Coronary artery (tissue), 2 donors: ENCODE measurements around the gene OR8H3.
"Not testable (repeated sequence)": the region's sequence is repeated elsewhere in the genome, so short reads cannot be mapped to it uniquely, and the experiment has no call there.

ENCODE experiments used
- DNase-seq: peaks from one replicate; pipeline ENCODE4 v3.0.0-alpha.2; 2017; ENCODE audit warnings: low spot score
- H3K27ac ChIP-seq, 2 donors: fragments of 200-600 bp; sonication (generic); one replicate each; pipeline ENCODE4 v1.5.1; 2016 to 2019
- H3K4me3 ChIP-seq: fragments of 200-600 bp; sonication (generic); 2 replicates; pipeline ENCODE4 v1.5.1; 2016; ENCODE audit warnings: mild to moderate bottlenecking, moderate library complexity
- TF ChIP-seq, protein P1 (sequence below): fragments of 200-600 bp; sonication (generic); IDR thresholded peaks from one replicate; pipeline ENCODE4 v1.5.1; 2019; ENCODE audit warnings: antibody characterized with exemption

OR8H3 gene, protein sequence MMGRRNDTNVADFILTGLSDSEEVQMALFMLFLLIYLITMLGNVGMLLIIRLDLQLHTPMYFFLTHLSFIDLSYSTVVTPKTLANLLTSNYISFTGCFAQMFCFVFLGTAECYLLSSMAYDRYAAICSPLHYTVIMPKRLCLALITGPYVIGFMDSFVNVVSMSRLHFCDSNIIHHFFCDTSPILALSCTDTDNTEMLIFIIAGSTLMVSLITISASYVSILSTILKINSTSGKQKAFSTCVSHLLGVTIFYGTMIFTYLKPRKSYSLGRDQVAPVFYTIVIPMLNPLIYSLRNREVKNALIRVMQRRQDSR

GRCh38 chr11:56122073-56122472, at the start of gene OR8H3:
Gene OR8H3 (plus strand): TSS chr11:56122373. CDS start chr11:56122373, 0 bp downstream.
- no peak within 1 kb of the TSS for H3K27ac ChIP-seq
- H3K4me3 ChIP-seq, result no peak within 1 kb of the TSS
- no peak for DNase-seq
- TF ChIP-seq, protein P1, sequence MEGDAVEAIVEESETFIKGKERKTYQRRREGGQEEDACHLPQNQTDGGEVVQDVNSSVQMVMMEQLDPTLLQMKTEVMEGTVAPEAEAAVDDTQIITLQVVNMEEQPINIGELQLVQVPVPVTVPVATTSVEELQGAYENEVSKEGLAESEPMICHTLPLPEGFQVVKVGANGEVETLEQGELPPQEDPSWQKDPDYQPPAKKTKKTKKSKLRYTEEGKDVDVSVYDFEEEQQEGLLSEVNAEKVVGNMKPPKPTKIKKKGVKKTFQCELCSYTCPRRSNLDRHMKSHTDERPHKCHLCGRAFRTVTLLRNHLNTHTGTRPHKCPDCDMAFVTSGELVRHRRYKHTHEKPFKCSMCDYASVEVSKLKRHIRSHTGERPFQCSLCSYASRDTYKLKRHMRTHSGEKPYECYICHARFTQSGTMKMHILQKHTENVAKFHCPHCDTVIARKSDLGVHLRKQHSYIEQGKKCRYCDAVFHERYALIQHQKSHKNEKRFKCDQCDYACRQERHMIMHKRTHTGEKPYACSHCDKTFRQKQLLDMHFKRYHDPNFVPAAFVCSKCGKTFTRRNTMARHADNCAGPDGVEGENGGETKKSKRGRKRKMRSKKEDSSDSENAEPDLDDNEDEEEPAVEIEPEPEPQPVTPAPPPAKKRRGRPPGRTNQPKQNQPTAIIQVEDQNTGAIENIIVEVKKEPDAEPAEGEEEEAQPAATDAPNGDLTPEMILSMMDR, result no peak

DNA sequence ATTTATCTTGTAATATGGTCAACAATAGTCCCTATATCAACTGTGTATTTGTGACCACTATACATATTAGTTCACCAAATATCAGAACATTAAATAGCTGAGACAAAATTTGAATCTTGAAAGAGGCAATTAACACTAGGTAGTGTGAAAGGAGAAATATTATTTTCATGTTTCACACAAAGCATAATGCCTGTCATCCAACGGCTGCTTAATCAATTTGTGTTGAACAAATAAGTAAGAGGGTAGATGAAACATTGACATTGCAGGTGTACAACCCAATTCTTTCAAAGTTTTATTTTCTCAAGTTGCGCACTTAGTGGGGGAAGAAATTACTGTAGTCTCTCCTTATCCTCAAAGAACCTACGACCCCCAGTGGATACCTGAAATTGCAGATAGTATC, 32.5 kb upstream of the OR8H3 start:
- DNase-seq, result no peak
- Histone ChIP-seq H3K27ac (no peak overlapping the region), H3K4me3 (no peak overlapping the region)
- TF ChIP-seq, protein P1, result no peak

- no peak within 1 kb of the TSS for H3K4me3 ChIP-seq
- H3K27ac ChIP-seq, result no peak within 1 kb of the TSS
- TF ChIP-seq, protein P1, result no peak
- no peak for DNase-seq
Observed at GRCh38 chr11:56093008-56093407, 29.2 kb upstream of the OR8H3 start, which contains the start of gene OR8I2. Gene OR8I2 (plus strand): TSS chr11:56093308. CDS start chr11:56093308, 0 bp downstream.

- H3K4me3 ChIP-seq, result no peak within 1 kb of the TSS
- TF ChIP-seq, protein P1, result no peak
- no peak for DNase-seq
- no peak within 1 kb of the TSS for H3K27ac ChIP-seq
Observed at GRCh38 chr11:56103210-56103737, 18.9 kb upstream of the OR8H3 start, which contains the start of gene OR8H2. Gene OR8H2 (plus strand): TSS chr11:56103687. CDS start chr11:56105043, 1,356 bp downstream.

DNA sequence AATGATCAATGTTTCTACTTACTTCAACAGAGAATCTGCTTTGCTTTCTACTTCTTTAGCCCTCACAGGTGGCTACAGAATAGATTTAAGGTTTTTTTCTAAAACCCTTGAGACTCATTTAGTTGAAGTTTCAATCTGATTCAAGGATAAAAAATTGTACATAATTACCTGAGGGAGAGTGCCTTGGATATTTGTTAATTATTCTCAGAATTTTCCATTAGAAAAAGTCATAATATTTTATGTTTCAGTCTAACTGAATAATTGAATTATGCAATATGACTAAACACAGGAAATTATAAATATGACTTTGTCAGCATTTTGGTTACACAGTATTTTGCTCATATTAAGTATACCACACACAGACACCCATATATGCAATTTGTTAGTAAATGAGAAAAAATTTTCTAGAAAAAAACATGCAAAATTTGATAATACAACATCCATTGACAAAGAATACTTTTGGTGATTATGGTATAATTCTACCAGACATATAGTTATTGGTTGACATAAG, 18.0 kb downstream of the OR8H3 start, which contains the start of gene OR8J3:
TSS of gene OR8J3 (minus strand) at position 51 of the 511 bp plus-strand sequence. CDS start 2,483 bp downstream, outside the sequence.
- no peak for DNase-seq
- Histone ChIP-seq H3K27ac (no peak within 1 kb of the TSS), H3K4me3 (no peak within 1 kb of the TSS)
- TF ChIP-seq, protein P1, result no peak

DNA sequence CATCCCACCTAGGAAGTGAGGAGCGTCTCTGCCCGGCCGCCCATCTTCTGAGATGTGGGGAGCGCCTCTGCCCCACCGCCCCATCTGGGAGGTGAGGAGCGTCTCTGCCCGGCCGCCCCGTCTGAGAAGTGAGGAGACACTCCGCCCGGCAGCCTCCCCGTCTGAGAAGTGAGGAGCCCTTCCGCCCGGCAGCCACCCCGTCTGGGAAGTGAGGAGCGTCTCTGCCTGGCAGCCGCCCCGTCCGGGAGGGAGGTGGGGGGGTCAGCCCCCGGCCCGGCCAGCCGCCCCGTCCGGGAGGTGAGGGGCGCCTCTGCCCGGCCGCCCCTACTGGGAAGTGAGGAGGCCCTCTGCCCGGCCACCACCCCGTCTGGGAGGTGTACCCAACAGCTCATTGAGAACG, 21.5 kb downstream of the OR8H3 start:
- not testable (repeated sequence) for H3K4me3 ChIP-seq, DNase-seq, H3K27ac ChIP-seq

- Histone ChIP-seq H3K4me3 (no peak overlapping the region), H3K27ac (no peak overlapping the region)
- TF ChIP-seq, protein P1, result no peak
- DNase-seq, result no peak
Observed at GRCh38 chr11:56151376-56151775, 29.2 kb downstream of the OR8H3 start.
